IMR-90 (cell line): ENCODE data around the gene GRN. TPM values are rescaled to one million over a fixed set of nuclear protein-coding genes. Genes with fewer than 3 reads are reported as not detected.

ENCODE experiments used
- ATAC-seq: fragments of 200-7000 bp; cut with Tn5 transposase; 2 replicates; pipeline ENCODE4 v1.9.1; 2020; ENCODE audit warnings: low read depth, mild to moderate bottlenecking, moderate library complexity
- BruUV-seq: library from RNA; stranded (reverse); fragments of 400-500 nt; replicated peaks from 2 replicates; lab custom pipeline; 2021; lab: Mats Ljungman, UMichigan
- CTCF ChIA-PET: fragments of 300-600 bp; formaldehyde crosslinking; extraction: SDS; loops from one replicate; lab custom pipeline; 2021; ENCODE audit warnings: antibody characterized with exemption; lab: Yijun Ruan, JAX
- POLR2A ChIA-PET: fragments of 300-600 bp; sonication (Branson Sonifier 250); formaldehyde crosslinking; loops from one replicate; lab custom pipeline; 2022; ENCODE audit warnings: antibody characterized with exemption; ENCODE audit not compliant: unreplicated experiment; lab: Charles Lee
- DNase-seq: peaks from one replicate; pipeline ENCODE4 v3.0.0; 2013
- H2AFZ ChIP-seq: replicated peaks from 2 replicates; pipeline ENCODE3; 2013; ENCODE audit warnings: low read length, mild to moderate bottlenecking; ENCODE audit not compliant: poor library complexity
- H2AK5ac ChIP-seq: 2 replicates; pipeline ENCODE4 v1.6.1; 2013; ENCODE audit warnings: low read depth, low read length, inconsistent platforms
- H2AK9ac ChIP-seq: replicated peaks from 2 replicates; pipeline ENCODE3; 2013; ENCODE audit warnings: mild to moderate bottlenecking, low read depth, low read length, moderate library complexity; ENCODE audit not compliant: poor library complexity
- H2BK120ac ChIP-seq: 2 replicates; pipeline ENCODE4 v1.6.1; 2013; ENCODE audit warnings: low read depth, low read length, inconsistent platforms
- H2BK15ac ChIP-seq: 3 replicates; pipeline ENCODE4 v1.6.1; 2013; ENCODE audit warnings: low read depth, low read length, inconsistent platforms
- H2BK20ac ChIP-seq: 2 replicates; pipeline ENCODE4 v1.6.1; 2013; ENCODE audit warnings: low read depth, mild to moderate bottlenecking, inconsistent platforms, low read length, moderate library complexity
- H2BK5ac ChIP-seq: 2 replicates; pipeline ENCODE4 v1.6.1; 2013; ENCODE audit warnings: mild to moderate bottlenecking, low read depth, low read length, inconsistent platforms; ENCODE audit not compliant: poor library complexity, severe bottlenecking
- H3K14ac ChIP-seq: replicated peaks from 2 replicates; pipeline ENCODE4 v1.6.1; 2013; ENCODE audit warnings: low read depth, low read length, inconsistent platforms
- H3K18ac ChIP-seq: 2 replicates; pipeline ENCODE4 v1.6.1; 2013; ENCODE audit warnings: low read depth, low read length, control low read depth
- H3K23ac ChIP-seq: 2 replicates; pipeline ENCODE4 v1.6.1; 2013; ENCODE audit warnings: low read depth, low read length, inconsistent platforms
- H3K27ac ChIP-seq: 2 replicates; pipeline ENCODE4 v1.5.1; 2013; ENCODE audit warnings: mild to moderate bottlenecking, control low read depth, low read length; ENCODE audit not compliant: insufficient read depth
- H3K27me3 ChIP-seq: 2 replicates; pipeline ENCODE4 v1.6.1; 2013; ENCODE audit warnings: low read length; ENCODE audit not compliant: control insufficient read depth, insufficient read depth
- H3K36me3 ChIP-seq: 2 replicates; pipeline ENCODE4 v1.6.1; 2013; ENCODE audit warnings: low read length, mixed read lengths; ENCODE audit not compliant: control insufficient read depth, insufficient read depth
- H3K4ac ChIP-seq: 2 replicates; pipeline ENCODE4 v1.6.1; 2013; ENCODE audit warnings: low read depth, low read length, inconsistent platforms
- H3K4me1 ChIP-seq: 2 replicates; pipeline ENCODE4 v1.6.1; 2013; ENCODE audit warnings: low read length, mixed read lengths; ENCODE audit not compliant: control insufficient read depth, insufficient read depth
- H3K4me2 ChIP-seq: 2 replicates; pipeline ENCODE4 v1.6.1; 2013; ENCODE audit warnings: low read depth, mild to moderate bottlenecking, control low read depth, low read length, moderate library complexity
- H3K4me3 ChIP-seq: 2 replicates; pipeline ENCODE4 v1.5.1; 2013; ENCODE audit warnings: low read depth, mild to moderate bottlenecking, control low read depth, low read length, moderate library complexity; ENCODE audit not compliant: insufficient read depth
- H3K56ac ChIP-seq: 2 replicates; pipeline ENCODE4 v1.6.1; 2013; ENCODE audit warnings: low read length, inconsistent platforms; ENCODE audit not compliant: insufficient read depth; ENCODE audit errors: extremely low read depth
- H3K79me1 ChIP-seq, 2 experiments: 2 replicates each; pipeline ENCODE4 v1.6.1; 2013; ENCODE audit warnings: low read length in 2 of 2, inconsistent platforms in 1 of 2, low read depth in 1 of 2
- H3K9ac ChIP-seq: 2 replicates; pipeline ENCODE4 v1.6.1; 2013; ENCODE audit warnings: low read depth, low read length, control low read depth
- H3K9me1 ChIP-seq: 2 replicates; pipeline ENCODE4 v1.6.1; 2013; ENCODE audit warnings: low read length, inconsistent platforms; ENCODE audit not compliant: insufficient read depth
- H3K9me3 ChIP-seq: 2 replicates; pipeline ENCODE4 v1.6.1; 2013; ENCODE audit warnings: low read length; ENCODE audit not compliant: control insufficient read depth, insufficient read depth
- H4K20me1 ChIP-seq: 2 replicates; pipeline ENCODE4 v1.6.1; 2013; ENCODE audit warnings: low read length, inconsistent platforms; ENCODE audit not compliant: insufficient read depth
- H4K5ac ChIP-seq: 2 replicates; pipeline ENCODE4 v1.6.1; 2013; ENCODE audit warnings: mild to moderate bottlenecking, low read depth, low read length, control low read depth
- H4K8ac ChIP-seq, 2 experiments: 2 replicates each; pipeline ENCODE4 v1.6.1; 2013; ENCODE audit warnings: low read depth in 2 of 2, low read length in 2 of 2, control low read depth in 1 of 2, inconsistent platforms in 1 of 2
- H4K91ac ChIP-seq: 2 replicates; pipeline ENCODE4 v1.6.1; 2013; ENCODE audit warnings: low read depth, low read length, inconsistent platforms; ENCODE audit not compliant: insufficient read depth
- CTCF ChIP-seq: conservative IDR thresholded peaks from 2 replicates; pipeline ENCODE4 v1.5.1; 2012; ENCODE audit warnings: mild to moderate bottlenecking, low read depth, low read length, improper control_type of control experiment
- FOS ChIP-seq: fragments of 150-350 bp; IDR thresholded peaks from 2 replicates; pipeline ENCODE4 v1.6.1; 2016; ENCODE audit warnings: low read depth, low read length
- MAFK ChIP-seq: IDR thresholded peaks from 2 replicates; pipeline ENCODE4 v1.6.1; 2012; ENCODE audit warnings: low read depth, low read length, improper control_type of control experiment
- MXI1 ChIP-seq: IDR thresholded peaks from 2 replicates; pipeline ENCODE4 v1.6.1; 2012; ENCODE audit warnings: low read depth, mild to moderate bottlenecking, low read length, moderate library complexity, borderline replicate concordance
- POLR2A ChIP-seq: IDR thresholded peaks from 2 replicates; pipeline ENCODE4 v1.6.1; 2012; ENCODE audit warnings: mild to moderate bottlenecking, low read depth, low read length
- RAD21 ChIP-seq: IDR thresholded peaks from 2 replicates; pipeline ENCODE4 v1.6.1; 2012; ENCODE audit warnings: low read length, improper control_type of control experiment
- SMC3 ChIP-seq: fragments of 150-350 bp; IDR thresholded peaks from 2 replicates; pipeline ENCODE4 v1.6.1; 2016; ENCODE audit warnings: low read depth, mild to moderate bottlenecking, antibody characterized with exemption, low read length, moderate library complexity
- USF2 ChIP-seq: fragments of 150-350 bp; IDR thresholded peaks from 2 replicates; pipeline ENCODE4 v1.6.1; 2017; ENCODE audit warnings: mild to moderate bottlenecking, antibody characterized with exemption, low read length, low read depth
- WGBS, 2 experiments: methylation state at CpG; one replicate each; pipeline versions ENCODE4 v1.1.5 to v1.1.7; 2013; ENCODE audit warnings: missing lambda C conversion rate in 2 of 2; ENCODE audit not compliant: insufficient read length in 1 of 2; ENCODE audit errors: extremely low coverage in 2 of 2; 5-methylcytosine and 5-hydroxymethylcytosine counted together
- dilution Hi-C: fragments of 300-500 bp; cut with HindIII; formaldehyde crosslinking; loops from one replicate; pipeline ENCODE4 v1.14.3; 2018; ENCODE audit warnings: low sequenced_read_pairs; ENCODE audit not compliant: unreplicated experiment
- in situ Hi-C: fragments of 300-500 bp; cut with MboI; formaldehyde crosslinking; loops from 3 replicates; pipeline ENCODE4 v1.14.3; 2019; ENCODE audit warnings: low sequenced_read_pairs, inconsistent platforms, mixed read lengths
- intact Hi-C: fragments of 100-400 bp; cut with micrococcal nuclease; formaldehyde crosslinking; loops from 2 replicates; pipeline ENCODE4 v1.10.0; 2022
- polyA plus RNA-seq, 3 experiments: library from polyadenylated mRNA; depleted of rRNA; stranded (reverse); fragments of >200 nt; gene quantifications; 2 replicates each; pipeline ENCODE4 v1.2.3, GENCODE V29; 2012; ENCODE audit warnings: low replicate concordance in 1 of 3
- total RNA-seq: library from RNA; depleted of rRNA; stranded (reverse); fragments of >200 nt; gene quantifications from 2 replicates; pipeline ENCODE4 v1.2.3, GENCODE V29; 2012

The GRN gene
- total and polyA plus RNA-seq, 2 of the 4 experiments (the other 2 are of a cell fraction) = 38.9 to 494 TPM

GRCh38 chr17:44348988-44349364, 3.9 kb downstream of the GRN start:
- no peak overlapping the region for H2BK120ac ChIP-seq
- no peak overlapping the region for H3K56ac ChIP-seq
- H3K27me3 ChIP-seq = no peaks in the 10 kb centered on the region
- H3K23ac ChIP-seq = no peak overlapping the region
- H3K14ac ChIP-seq = no peak overlapping the region
- no peak overlapping the region for H2BK5ac ChIP-seq
- no peak overlapping the region for H2BK20ac ChIP-seq
- H3K4me3 ChIP-seq = no peak overlapping the region
- no peak overlapping the region for H2BK15ac ChIP-seq
- DNase-seq (no peak), ATAC-seq (no peak)
- no peak overlapping the region for H2AFZ ChIP-seq
- H4K20me1 ChIP-seq = peaks cover 16% of the 10 kb centered on the region; the same call in 1 of the 2 replicates
- H3K9me1 ChIP-seq = 0 out of 2 replicates have a peak, but pooled peaks cover 7% of the 10 kb centered on the region
- no peaks in the 10 kb centered on the region for H3K9me3 ChIP-seq
- dilution Hi-C loops (no loop called here), intact Hi-C loops (loop anchor here (5.0 kb wide), 1 partner anchor 147 kb away; no protein-coding TSS in a partner anchor), in situ Hi-C loops (no loop called here)
- TF ChIP-seq USF2 = no peak
- no peak for TF ChIP-seq MAFK
- no peak for TF ChIP-seq SMC3
- TF ChIP-seq CTCF = no peak
- TF ChIP-seq RAD21 = no peak
- TF ChIP-seq FOS = no peak
- TF ChIP-seq POLR2A = no peak
- no peak for TF ChIP-seq MXI1
- peaks cover 5 to 31% of the 10 kb centered on the region in 2 experiments for H3K79me1 ChIP-seq
- H4K91ac ChIP-seq = no peak overlapping the region
- H3K4me2 ChIP-seq = no peak overlapping the region
- H3K36me3 ChIP-seq = peaks cover 32% of the 10 kb centered on the region
- no peak overlapping the region for H2AK9ac ChIP-seq
- H4K5ac ChIP-seq = no peak overlapping the region
- H3K27ac ChIP-seq = no peak overlapping the region
- H4K8ac ChIP-seq = no peak overlapping the region
- WGBS, 2 experiments = 85% methylated on average over 4 of the region's 6 CpGs; no CpG with 5 or more reads in 1 of the 2 experiments
- POLR2A ChIA-PET = no interaction called here
- BruUV-seq = no TSS peak
- no peak overlapping the region for H3K9ac ChIP-seq
- peaks cover 4% of the 10 kb centered on the region; the same call in 1 of the 2 replicates for H3K4me1 ChIP-seq
- H2AK5ac ChIP-seq = no peak overlapping the region
- H3K18ac ChIP-seq = no peak overlapping the region
- no peak overlapping the region for H3K4ac ChIP-seq
- CTCF ChIA-PET = no interaction called here
